Adrenal gland (tissue), 12 donors: ENCODE results near the gene STOML1. TPM values are rescaled to one million over a fixed set of nuclear protein-coding genes. Genes with fewer than 3 reads are reported as not detected.

Experiments used
- DNase-seq, 7 donors: peaks; one replicate each; pipeline ENCODE4 v3.0.0-alpha.2; 2019 to 2020
- H3K27ac ChIP-seq, 5 donors: fragments of 200-600 bp; sonication (generic) in 4 of 5; 1 replicate in 3 of 5; 2 replicates in 2 of 5; pipeline versions ENCODE4 v1.5.1 to v1.8.0; 2016 to 2020; ENCODE audit warnings: mild to moderate bottlenecking in 1 of 5
- H3K27me3 ChIP-seq: fragments of 200-600 bp; 2 replicates; pipeline ENCODE4 v1.8.0; 2021
- H3K36me3 ChIP-seq, 2 donors: fragments of 200-600 bp; replicated peaks in 1 of 2; 1 replicate in 1 of 2; 2 replicates in 1 of 2; pipeline versions ENCODE4 v1.5.1 to v1.8.0; 2018 to 2022
- H3K4me1 ChIP-seq, 2 donors: fragments of 200-600 bp; replicated peaks in 1 of 2; 1 replicate in 1 of 2; 2 replicates in 1 of 2; pipeline versions ENCODE4 v1.5.1 to v1.8.0; 2018 to 2021
- H3K4me3 ChIP-seq, 4 donors: fragments of 200-600 bp; sonication (generic) in 3 of 4; one replicate each; pipeline ENCODE4 v1.5.1; 2016 to 2018
- H3K9me3 ChIP-seq, 3 donors: fragments of 200-600 bp; sonication (generic) in 1 of 3; replicated peaks in 1 of 3; 1 replicate in 2 of 3; 2 replicates in 1 of 3; pipeline versions ENCODE4 v1.5.1 to v1.8.0; 2016 to 2021
- CTCF ChIP-seq, 6 experiments: fragments of 450-650 bp in 4 of 6; fragments of 200-600 bp in 2 of 6; sonication (generic) in 1 of 6; IDR thresholded peaks; 1 replicate in 5 of 6; 2 replicates in 1 of 6; pipeline versions ENCODE4 v1.5.1 to v1.8.0; 2016 to 2021; ENCODE audit warnings: antibody characterized with exemption in 6 of 6, mild to moderate bottlenecking in 2 of 6, moderate library complexity in 1 of 6
- POLR2A ChIP-seq, 2 donors: fragments of 450-650 bp; IDR thresholded peaks; one replicate each; pipeline ENCODE4 v1.6.1; 2017; ENCODE audit warnings: antibody characterized with exemption in 2 of 2, mild to moderate bottlenecking in 2 of 2, moderate library complexity in 1 of 2
- WGBS, 4 donors: extraction: QIAGEN DNeasy Blood & Tissue Kit in 2 of 4; methylation state at CpG; one replicate each; pipeline versions ENCODE4 v1.1.5 to v1.1.7; 2013 to 2017; 5-methylcytosine and 5-hydroxymethylcytosine counted together
- intact Hi-C, 2 donors: fragments of 100-400 bp; cut with DNase I; formaldehyde crosslinking; loops; one replicate each; pipeline versions ENCODE4 v1.14.1 to v1.15.0; 2022 to 2023
- polyA plus RNA-seq, 3 donors: library from polyadenylated mRNA; stranded (reverse); fragments of 200-250 nt in 2 of 3; fragments of 350-450 nt in 1 of 3; fragmentation: Illumina TruSeq in 1 of 3; extraction: RNeasy Lipid Tissue Mini Kit (QIAGEN cat#74804) in 1 of 3; gene quantifications; one replicate each; pipeline ENCODE4 v1.2.3, GENCODE V29; 2013 to 2014
- total RNA-seq, 9 donors: library from RNA; depleted of rRNA in 4 of 9; stranded (reverse); fragments of >200 nt in 4 of 9; fragments of 120-200 nt in 1 of 9; fragmentation: NEBNext Ultra II Directional in 1 of 9; extraction: Animal tissue kit (Norgen Biotek cat#: 25700) in 1 of 9; gene quantifications; one replicate each; pipeline versions ENCODE4 v1.1.0 to v1.2.4, GENCODE V29; 2013 to 2023
- donor health status: healthy with polysubstance abuse.
- donor health status: Bipolar disorder and iron deficiency.
- donor health status: DM: yes; HTN: yes; CAD: no.
- donor health status: DM: no; HTN: no; CAD: no.
- donor health status: DM: no; HTN: no; CAD: no.
- donor health status: DM: yes; HTN: yes; CAD: no.

STOML1 gene
- total and polyA plus RNA-seq, 12 donors: 8.6 to 92.2 (median 29.6) TPM

- no peak for TF ChIP-seq POLR2A (IDR thresholded peaks at IDR 0.05)
- no peak for TF ChIP-seq CTCF (IDR thresholded peaks at IDR 0.05)
- H3K9me3 ChIP-seq: no peaks in the 10 kb centered on the region
- H3K4me1 ChIP-seq: peaks cover 40 to 68% of the 10 kb centered on the region in 2 donors
- no peaks in the 10 kb centered on the region for H3K27me3 ChIP-seq
- DNase-seq: peak in 3 of 7 donors; percentile 30 to 55 (median 55)
- no peaks in the 10 kb centered on the region for H3K36me3 ChIP-seq
- 63 to 81% (median 68%) methylated on average over 5 to 9 of the region's 9 CpGs for WGBS, 4 donors
- intact Hi-C loops: loop anchor here in 1 of 2 donors (5.0 kb wide), 1 partner anchor 74 kb away; no protein-coding TSS in a partner anchor
- H3K4me3 ChIP-seq: no peak overlapping the region
- peak overlapping the region; percentile 40 to 95 (median 89) for H3K27ac ChIP-seq
These were observed 8.3 kb downstream of the STOML1 start for GRCh38 chr15:73983773-73984172.

GRCh38 chr15:73983211-73983727 is 8.8 kb downstream of the STOML1 start:
- H3K4me1 ChIP-seq: peaks cover 40 to 65% of the 10 kb centered on the region in 2 donors
- no peaks in the 10 kb centered on the region for H3K9me3 ChIP-seq
- peak overlapping the region; percentile 40 to 95 (median 89) for H3K27ac ChIP-seq
- TF ChIP-seq CTCF (IDR thresholded peaks at IDR 0.05): no peak
- WGBS, 4 donors: 10 to 28% (median 20%) methylated on average over 3 to 10 of the region's 10 CpGs
- intact Hi-C loops: loop anchor here in 1 of 2 donors (5.0 kb wide), 1 partner anchor 74 kb away; no protein-coding TSS in a partner anchor
- peak; percentile 83 to 92 (median 89) for DNase-seq
- no peaks in the 10 kb centered on the region for H3K27me3 ChIP-seq
- peak overlapping the region in 1 of 4 donors; percentile 8 for H3K4me3 ChIP-seq
- no peaks in the 10 kb centered on the region for H3K36me3 ChIP-seq

- peaks cover 40 to 56% of the 10 kb centered on the region in 2 donors for H3K4me1 ChIP-seq
- 11 to 20% (median 17%) methylated on average over 7 to 8 of the region's 8 CpGs for WGBS, 4 donors
- peak overlapping the region in 1 of 4 donors; percentile 8 for H3K4me3 ChIP-seq
- DNase-seq: peak; percentile 74 to 91 (median 90)
- peak in 1 of 2 donors; percentile 59 for TF ChIP-seq POLR2A (IDR thresholded peaks at IDR 0.05)
- no peak for TF ChIP-seq CTCF (IDR thresholded peaks at IDR 0.05)
- H3K9me3 ChIP-seq: no peaks in the 10 kb centered on the region
- no peaks in the 10 kb centered on the region for H3K36me3 ChIP-seq
- no peaks in the 10 kb centered on the region for H3K27me3 ChIP-seq
- intact Hi-C loops: loop anchor here in 1 of 2 donors (5.0 kb wide), 1 partner anchor 75 kb away; no protein-coding TSS in a partner anchor
- peak overlapping the region; percentile 40 to 95 (median 89) for H3K27ac ChIP-seq
These were observed 9.7 kb downstream of the STOML1 start for GRCh38 chr15:73982222-73982962.

GRCh38 chr15:73981761-73982221 is 10.3 kb downstream of the STOML1 start:
- intact Hi-C loops: loop anchor here in 1 of 2 donors (5.0 kb wide), 1 partner anchor 76 kb away; no protein-coding TSS in a partner anchor
- H3K4me1 ChIP-seq: peaks cover 40 to 54% of the 10 kb centered on the region in 2 donors

More at GRCh38 chr15:73981761-73982221, 10.3 kb downstream of the STOML1 start:
- Histone ChIP-seq H3K4me3 (no peak overlapping the region), H3K27ac (peak overlapping the region; percentile 40 to 95 (median 89)), H3K27me3 (no peaks in the 10 kb centered on the region), H3K9me3 (no peaks in the 10 kb centered on the region), H3K36me3 (no peaks in the 10 kb centered on the region)
- DNase-seq: no peak
- 54 to 63% (median 55%) methylated on average over 5 of the region's 5 CpGs for WGBS, 4 donors
- TF ChIP-seq POLR2A (IDR thresholded peaks at IDR 0.05) (no peak), CTCF (IDR thresholded peaks at IDR 0.05) (no peak)
